ENCODE results near the gene TBX2.

TBX2 gene

DNA sequence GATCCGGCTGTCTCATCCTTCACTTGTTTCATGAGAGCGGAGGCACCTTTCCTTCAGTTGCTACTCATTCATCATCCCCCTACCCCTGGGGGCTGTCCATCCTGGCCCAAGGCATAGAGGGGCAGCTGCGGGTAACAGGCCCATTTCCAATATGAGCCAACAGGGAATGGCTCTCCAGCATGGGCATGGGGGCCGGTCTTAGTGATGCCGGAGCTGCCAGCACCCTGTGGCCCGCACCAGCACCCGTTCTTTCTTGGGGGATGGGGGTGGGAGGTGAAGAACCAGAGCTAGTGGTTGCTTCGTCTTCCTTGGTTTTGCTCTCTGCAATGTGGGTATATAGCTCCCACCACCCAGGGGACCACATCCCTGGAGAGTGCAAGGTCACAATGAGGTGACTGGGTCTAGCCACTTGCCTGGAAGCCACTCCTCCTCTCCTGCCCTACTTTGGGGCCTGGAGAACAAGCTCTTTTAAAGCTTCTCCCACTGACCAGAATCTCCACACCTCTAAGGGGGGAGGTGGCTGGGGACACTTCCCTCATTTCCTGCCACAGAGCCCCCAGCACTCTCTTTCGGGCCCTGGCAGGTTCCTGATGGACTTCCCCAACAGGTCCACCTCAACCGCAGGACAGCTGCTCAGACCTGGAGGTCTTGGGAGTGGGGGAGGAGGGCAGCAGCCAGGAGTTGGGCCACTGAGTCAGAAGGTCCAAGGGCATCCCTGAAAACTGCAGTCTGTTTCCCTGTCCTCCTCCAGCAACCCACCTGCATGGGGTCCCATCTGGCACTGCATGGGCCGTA is 11.9 kb upstream of the TBX2 start:
- DNase-seq = no peak

DNA sequence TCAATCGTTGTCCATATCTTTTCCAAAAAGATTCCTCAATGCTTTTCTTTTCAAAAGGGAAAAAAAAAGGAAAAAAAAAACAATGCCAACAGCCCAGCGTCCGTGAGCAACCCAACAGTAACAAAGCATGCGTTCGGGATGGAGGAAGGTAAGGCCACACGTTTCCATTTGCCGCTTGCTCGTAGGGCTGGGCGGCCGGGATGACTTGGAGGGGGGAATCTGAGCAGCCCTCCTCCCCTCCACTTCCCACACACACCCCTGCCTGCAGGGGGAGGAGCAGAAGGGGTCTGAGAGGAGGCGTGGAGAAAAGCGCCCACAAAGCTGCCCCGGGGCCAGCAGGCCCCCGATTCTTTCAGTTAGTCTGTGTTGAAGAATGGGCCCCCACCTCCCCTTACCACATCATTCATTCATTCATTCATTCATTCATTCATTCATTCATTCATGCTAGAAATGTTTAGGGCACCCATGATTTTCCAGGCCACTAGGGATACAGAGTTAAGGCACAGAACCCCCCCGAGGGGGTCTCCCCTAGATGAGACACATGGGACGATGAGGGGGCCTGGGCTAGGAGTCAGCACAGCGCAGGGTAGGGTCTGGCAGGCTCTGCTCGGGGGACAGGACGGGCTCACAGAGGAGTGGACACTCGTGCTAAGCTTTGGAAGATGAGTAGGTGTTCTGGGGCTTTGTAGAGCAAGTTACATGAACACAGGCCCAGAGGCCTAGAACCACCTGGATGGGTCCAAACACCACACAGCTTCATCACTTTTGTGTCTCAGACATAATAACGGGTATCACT is 10.9 kb upstream of the TBX2 start:
- no peak for DNase-seq

DNA sequence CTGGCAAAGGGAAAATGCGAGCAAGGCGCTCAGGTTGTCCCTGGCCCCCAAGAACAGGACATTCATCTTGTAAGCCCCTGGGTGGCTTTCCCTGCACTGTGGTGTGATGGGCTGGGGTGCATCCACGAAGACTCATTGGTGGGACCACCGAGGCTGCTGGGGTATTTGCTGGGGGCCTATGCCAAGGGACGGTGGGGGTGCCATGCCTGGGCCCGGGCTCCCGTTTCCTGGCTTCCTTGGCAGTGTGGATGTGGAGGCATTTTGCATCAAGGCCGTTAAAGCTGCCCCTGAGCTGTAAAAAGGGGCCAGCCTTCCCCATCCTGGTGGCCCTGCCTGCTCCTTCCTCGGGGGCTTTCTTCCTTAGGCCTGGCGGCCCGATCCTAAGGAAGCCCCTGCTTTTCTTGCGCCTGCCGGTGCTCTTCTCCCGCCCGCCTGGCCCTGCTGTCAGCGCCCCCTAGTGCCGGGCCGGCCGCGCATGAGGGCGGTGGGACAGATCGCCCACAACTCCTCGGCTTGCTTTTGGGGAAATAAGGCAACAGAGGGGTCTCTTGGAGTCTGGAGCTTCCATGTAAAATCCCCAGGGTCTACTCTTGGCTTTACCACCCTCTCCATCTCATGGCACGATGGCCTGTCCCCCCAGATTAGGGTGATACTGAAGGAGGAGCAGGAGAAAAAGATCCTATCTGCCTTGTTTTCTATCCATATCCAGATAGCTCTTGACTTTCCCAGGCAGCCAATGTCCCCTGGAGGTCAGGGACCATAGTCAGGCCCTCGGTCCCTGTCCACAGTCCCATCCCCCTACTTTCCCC is 9.8 kb upstream of the TBX2 start:
- peak; percentile 43 for DNase-seq

DNA sequence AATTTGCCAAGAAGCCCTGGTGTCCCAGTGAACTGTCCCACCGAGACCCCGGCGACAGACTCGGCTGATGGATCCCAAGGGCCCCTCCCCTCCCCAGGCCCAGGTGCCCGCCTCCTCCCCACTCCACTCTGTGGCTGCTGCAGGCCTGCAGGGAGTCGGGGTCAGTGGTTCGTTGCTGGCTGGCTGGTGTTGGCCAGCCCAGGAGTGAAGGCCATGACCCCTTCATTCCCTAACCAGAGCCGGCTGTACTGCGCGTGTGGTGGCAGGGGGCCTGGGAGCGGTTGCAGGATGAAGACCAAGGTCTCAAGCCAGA is 9.2 kb upstream of the TBX2 start:
- no peak for DNase-seq

DNA sequence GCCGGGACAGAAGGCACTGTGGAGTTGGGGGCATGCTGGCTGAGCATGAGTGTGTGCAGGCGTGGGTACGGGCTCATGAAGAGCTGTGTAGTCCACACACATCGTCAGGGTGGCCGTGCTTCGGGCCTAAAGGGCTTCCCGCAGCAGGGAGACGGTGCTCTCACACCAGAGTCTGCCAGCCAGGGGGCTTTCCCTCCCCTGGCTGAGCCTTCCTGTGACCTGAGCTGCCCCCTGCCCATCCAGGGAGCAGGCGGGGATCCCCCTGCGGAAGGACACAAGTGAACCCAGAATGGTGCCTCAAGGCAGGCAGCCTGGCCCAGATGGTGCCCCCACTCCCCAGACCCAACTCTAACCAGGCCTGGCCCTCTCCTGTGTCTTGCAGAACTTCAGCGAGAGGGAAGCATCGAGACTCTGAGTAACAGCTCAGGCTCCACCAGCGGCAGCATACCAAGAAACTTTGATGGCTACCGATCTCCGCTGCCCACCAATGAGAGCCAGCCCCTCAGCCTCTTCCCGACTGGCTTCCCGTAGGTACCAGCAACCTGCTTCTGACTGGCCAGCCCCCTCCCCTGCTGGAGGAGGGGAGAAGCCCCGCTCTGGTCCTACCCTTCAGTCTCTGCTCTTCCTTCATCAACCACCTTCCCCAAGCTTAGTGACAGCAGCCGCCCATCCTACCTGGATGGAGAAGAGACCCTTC is 7.9 kb upstream of the TBX2 start:
- no peak for DNase-seq

DNA sequence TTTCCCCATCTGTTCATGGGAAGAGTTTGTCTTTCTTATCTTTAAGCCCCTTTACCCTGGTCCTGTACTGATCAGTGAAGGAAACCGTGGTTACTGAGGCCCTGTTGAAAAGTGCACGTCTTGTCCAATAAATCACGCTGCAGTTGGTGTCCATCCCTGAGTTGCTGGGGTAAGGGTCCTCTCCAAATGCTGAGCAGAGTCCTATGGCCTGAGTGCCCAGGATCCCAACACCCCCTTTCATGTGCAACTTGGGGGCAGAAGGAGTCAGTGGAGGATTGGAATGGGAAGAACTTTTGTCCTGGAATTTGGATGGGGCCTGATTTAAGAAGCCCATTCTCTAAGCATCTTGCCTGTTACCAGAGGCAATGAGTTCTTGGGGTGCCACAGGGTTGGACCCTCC is 7.0 kb upstream of the TBX2 start:
- DNase-seq = no peak

DNA sequence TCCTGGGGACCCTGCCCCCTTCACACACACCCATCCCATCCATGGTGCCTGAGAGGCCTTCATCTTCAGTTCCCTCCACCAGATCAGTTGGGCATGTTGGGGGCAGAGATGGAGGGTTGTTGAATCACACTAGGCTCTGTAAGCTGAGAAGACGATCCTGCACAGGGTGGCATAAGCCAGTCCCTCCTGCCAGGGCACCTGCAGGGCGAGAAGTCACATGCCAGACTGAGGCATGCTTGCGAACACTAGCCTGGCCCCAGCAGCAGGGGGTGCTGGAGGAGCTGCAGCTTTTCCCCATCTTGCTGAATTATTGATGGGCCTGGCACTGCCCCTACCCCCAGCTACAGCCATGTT is 6.1 kb upstream of the TBX2 start:
- no peak for DNase-seq

DNA sequence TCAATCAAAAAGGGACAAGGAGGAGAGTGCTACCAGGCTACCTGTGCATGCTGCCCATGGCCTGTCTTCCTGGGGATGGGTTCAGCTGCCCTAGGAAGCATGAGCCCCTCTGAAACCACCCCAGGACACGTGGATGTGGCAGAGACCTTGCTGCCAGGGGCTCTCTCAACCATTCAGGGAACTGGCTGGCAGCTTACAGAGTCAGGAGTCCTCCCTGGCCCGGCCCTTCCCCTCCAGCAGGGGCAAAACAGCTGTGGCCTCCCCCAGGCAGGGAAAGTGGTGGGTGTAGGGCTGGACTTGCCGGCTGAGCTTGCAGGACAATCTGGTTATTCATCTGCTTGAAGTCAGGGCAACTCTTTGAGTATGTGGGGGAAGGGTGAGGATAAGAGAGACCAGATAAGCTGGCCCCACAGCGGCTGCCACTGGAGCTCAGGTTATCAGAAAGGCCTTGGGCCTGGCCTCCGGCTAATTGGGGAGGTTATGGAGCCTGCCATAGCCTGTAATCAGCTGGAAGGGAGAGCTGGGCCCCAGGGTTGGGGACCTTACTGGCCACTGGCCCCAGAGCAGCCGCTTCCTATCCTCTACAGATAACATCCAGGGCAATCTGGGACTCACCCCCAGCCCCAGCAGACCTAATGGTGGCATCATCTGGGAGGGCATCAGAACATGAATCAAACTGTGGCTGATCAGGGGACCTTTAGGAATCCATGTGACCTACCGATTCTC is 5.6 kb upstream of the TBX2 start:
- DNase-seq = no peak

DNA sequence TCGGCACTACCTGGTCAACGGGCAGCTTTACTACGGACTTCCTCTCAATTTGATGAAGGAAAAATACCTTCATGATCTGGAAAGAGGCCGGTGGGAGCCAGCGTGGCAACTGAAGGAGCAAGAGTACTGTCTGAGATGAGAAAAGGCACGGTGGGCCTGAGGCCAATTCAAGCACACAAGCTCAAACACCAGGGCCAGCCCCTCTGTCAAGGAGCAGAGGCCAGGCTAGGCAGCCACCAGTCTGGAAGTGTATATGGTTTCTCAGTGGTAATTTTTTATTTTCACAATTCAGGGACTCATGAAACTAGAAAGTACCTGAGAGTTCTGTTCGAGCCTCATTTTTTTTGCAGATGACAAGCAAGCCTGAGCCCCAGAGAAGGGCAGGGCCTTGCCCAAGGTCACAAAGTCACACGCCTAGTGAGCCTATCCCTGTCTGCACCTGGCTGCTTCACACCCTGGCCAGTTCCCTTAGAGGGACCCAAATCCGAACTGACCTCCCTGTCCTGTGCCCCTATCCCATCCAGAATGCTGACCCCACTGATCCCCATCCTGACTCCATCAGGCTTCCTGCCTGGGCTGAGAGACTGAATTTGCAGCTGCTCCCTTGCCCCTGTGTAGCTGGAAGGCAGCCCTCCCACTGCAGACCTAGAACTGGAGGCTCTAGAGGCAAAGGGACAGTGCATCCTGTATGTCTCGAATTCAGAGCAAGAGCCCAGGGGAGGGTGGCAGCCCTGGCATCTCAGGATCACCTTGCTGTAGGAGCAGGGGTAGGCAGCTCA is 4.8 kb upstream of the TBX2 start:
- no peak for DNase-seq

DNA sequence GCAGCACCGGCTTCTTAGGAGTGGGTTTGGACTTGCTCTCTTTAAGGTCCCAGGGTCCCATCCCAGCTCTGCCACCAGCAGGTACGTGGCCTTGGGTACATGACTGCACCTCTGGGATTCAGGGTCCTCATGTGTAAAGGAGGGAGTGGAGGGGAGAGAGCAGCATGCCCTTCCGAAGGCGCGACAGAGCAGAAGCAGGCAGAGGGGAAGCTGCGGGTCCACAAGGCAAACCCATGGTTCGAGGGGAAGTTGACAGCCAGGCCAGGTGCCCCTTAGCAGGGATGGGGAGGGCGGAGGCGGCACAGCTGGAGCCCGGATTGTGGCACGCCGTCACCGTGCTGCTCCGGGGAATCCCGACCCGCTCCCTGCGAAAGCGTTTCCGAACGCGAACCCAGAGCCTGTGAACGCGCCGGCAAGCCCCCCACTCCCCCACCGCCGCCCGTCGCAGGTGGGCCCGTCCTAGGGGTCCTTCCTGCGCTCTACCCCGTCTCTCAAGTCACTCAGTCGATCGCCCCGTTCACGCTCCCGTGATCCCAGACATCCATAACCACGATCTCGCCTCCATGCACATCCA is 4.1 kb upstream of the TBX2 start:
- no peak for DNase-seq

DNA sequence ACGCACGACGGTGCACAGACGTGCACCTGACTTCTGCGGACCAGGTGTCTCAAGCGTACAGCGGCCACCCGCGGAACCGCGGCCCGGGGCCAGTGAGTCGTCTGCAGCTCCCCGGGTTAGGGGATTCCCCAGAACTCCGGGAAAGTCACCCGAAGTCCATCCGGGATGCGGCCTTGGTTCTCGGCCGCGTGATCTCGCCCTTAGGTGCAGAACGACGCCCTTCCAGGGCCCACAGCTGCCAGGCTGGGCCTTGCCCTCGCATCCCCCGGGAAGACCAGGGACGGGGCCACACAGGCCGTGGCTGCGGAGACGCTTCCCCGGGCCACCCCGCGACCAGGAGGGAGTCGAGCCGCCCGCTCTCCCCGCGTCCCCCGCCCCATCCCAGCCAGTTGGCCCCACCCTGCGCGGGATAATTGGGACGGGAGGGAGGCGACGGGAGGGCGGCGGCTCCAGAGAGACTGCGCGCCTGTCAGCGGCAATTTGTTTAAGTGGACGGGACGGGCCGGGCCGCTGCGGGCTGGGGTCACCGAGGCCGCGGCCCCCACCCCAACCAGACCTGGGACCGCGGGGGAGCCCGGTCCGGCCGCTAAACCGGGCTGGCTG is 3.6 kb upstream of the TBX2 start:
- no peak for DNase-seq

DNA sequence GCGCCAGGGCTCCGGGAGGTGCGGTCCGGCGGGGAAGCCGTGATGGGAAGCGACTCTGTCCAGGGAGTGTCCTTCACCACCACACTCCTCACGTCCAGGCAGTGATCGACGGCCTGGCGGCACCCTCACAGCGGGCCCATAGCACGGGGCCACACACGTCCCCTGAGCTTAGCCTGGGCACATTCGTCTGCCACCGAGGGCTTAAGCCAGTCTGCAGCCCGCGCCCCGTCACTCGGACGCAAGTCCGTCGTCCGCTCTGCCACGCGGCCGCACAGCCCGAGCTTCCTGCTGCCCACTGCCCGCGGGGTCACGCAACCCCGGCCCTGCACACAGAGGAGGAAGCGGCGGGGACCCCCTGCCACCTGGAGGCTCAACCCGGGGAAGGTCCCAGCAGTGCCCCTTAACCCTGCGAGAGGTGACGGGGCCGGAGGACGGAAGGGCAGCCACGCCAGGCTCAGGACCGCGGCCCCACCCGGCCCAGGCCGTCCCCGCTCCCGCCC is 3.0 kb upstream of the TBX2 start:
- DNase-seq = no peak

DNA sequence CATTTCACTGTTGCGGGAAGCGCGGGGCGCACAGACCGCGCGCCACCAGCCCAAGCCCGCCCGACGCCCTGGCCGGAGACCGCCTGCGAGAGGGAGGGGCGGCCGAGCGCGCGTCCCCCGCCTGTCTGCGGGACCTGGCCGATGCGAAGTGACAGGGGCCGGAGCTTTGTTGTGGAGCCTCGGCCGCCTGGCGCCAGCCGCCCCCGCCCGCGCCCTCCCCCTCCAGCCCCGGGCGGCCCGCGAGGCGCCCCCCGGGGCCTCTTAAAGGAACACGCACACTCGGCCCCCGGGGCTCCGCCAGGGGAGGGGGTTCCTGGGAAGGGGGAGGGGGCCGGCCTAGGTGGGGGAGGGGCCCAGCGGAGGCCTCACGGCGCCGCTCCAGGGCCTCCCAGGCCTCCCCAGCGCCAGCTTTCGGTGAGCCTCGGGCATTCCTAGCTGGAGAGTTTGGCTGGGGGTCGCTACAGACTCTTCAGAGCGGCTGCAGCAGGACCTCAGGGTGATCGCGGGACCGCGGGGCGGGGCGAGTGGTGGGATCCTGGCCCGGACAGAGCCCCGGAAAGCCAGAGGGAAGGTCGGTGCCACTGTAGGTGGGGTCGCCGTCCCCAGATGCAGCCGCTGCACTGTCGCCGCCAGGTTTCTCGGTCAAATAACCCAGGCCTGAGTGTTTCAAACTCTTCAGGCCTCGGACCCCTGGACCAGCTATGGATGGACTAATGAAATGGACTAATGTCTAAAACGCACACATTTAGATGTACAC is 2.4 kb upstream of the TBX2 start:
- no peak for DNase-seq

DNA sequence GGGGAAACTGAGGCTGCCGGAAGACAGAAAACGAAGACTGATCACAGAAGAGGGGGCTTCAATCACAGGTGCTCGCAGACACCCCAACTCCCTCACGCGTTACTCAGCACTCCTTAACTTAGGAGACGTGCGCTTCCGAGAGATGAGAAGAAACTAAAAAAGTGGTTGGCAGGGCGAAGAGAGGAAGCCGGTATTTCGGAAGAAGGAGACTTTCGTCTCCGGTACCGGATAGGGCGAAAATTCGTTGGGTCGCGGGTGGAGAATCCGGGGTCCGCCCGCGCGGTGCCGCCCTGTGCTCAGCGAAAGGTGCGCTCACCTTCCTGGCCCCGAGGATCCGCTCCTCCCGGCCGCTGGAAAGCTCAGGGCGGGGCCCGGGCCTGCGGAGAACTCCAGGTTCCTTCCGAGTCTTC is 917 bp upstream of the TBX2 start:
- DNase-seq = no peak

DNA sequence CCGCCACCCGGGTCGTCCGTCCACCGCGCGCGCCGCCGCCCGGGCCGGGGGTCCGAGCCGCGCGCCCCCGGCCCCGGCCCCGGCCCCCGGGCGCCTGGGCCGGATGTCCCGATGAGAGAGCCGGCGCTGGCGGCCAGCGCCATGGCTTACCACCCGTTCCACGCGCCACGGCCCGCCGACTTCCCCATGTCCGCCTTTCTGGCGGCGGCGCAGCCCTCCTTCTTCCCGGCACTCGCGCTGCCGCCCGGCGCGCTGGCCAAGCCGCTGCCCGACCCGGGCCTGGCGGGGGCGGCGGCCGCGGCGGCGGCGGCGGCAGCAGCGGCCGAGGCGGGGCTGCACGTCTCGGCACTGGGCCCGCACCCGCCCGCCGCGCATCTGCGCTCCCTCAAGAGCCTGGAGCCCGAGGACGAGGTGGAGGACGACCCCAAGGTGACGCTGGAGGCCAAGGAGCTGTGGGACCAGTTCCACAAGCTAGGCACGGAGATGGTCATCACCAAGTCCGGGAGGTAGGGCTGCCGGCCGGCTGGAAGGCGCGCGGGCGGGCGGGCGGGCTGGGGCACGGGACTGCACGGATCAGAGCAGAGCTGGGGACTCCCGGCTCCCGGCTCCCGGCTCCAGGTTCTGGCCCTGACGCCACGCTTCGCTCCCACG is 548 bp downstream of the TBX2 start:
- DNase-seq = peak; percentile 31

DNA sequence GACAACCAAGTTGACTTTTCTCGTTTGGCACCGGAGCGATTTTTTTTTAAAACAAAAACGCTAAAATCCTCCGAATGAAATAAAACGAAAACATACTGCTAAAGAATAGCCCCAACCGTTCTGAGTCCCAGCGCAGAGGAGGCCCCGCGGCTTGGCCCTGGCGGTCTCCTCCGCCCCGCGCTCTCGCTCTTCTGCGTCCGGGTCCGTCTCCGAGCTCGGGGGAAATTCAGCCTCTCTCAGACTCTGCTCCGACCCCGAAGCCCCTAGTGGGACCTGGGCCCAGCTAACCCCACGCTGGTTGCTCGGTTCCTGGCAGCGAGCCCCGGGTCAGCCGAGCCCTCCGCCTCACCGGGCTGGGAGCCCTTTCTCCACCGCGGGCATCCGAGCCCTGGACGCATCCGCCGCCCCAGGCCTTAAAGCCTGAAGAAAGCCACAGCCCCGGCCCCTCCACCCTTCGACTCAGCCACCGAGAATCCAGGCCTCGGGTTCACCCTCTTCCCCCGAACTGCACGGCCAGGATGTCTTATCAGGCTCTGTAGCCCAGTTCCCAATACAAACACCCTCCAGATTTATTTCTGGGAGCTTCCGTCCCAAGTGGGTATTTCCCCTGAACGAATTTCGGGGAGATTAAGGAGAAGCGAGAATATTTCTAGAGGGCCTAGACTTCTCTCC is 1.2 kb downstream of the TBX2 start:
- DNase-seq = peak; percentile 36

DNA sequence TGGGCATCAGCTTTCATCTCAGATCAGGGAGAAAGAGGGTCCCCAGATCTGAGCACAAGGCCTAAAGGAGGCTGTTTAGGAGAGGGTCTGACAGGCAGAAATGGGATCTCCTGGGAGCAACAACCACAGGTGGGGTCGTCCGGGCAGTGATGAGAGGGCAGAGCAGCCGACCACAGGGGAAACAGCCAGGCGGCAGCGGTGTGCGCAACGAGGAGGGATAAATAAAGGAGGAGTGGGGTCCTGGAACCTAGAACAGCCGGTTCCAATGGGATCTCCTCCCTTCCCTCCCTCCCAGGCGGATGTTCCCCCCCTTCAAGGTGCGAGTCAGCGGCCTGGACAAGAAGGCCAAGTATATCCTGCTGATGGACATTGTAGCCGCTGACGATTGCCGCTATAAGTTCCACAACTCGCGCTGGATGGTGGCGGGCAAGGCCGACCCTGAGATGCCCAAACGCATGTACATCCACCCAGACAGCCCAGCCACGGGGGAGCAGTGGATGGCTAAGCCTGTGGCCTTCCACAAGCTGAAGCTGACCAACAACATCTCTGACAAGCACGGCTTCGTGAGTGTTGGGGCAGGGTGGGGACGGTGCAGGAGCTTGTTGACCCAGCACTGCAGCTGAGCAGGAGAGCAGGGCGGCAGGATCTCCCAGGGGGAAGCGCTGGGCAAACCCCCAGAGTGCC is 1.9 kb downstream of the TBX2 start:
- DNase-seq = no peak

DNA sequence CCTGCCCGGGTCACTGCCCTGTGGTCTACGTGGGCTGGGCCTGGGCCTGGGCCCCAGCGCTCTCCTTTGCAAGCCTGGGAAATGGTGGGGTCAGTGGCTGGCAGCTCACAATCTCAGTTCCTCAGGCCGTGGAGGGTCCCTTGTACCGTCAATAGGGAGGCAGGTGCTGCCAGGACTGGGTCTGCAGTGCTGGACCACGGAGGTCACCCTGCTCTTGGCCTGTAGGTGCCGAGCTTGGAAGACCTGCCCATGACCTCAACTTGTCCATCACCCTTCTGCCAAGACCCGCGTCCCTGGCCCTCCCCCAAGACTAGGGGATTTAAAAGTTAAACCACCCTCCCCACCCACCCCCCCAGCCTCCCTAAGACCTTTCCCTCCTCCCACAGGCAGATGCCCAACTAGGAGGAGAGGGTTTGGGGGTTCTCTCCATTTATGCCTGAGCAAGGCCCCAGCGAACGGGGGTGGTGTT is 2.5 kb downstream of the TBX2 start:
- DNase-seq = no peak
